Left hindlimb (tissue), 1 donor: Measurements from ENCODE around the gene ACTL7B.
"Not testable (repeated sequence)": the region's sequence is repeated elsewhere in the genome, so short reads cannot be mapped to it uniquely, and the experiment has no call there.

Experiments used
- DNase-seq: peaks from one replicate; pipeline ENCODE4 v3.0.0-alpha.2; 2018

Gene ACTL7B

GRCh38 chr9:108855888-108856287, at the start of gene ACTL7B:
Gene ACTL7B (minus strand): TSS chr9:108855986. CDS start chr9:108855930, 56 bp downstream.
- no peak for DNase-seq

- no peak for DNase-seq
Measured at GRCh38 chr9:108905494-108905893, 49.7 kb upstream of the ACTL7B start.

GRCh38 chr9:108904161-108904560, 48.4 kb upstream of the ACTL7B start:
- DNase-seq: no peak

GRCh38 chr9:108903420-108904103, 47.8 kb upstream of the ACTL7B start:
- DNase-seq: no peak

- no peak for DNase-seq
Measured at GRCh38 chr9:108900176-108900575, 44.4 kb upstream of the ACTL7B start.

- DNase-seq: not testable (repeated sequence)
Measured at GRCh38 chr9:108899023-108899695, 43.4 kb upstream of the ACTL7B start.

GRCh38 chr9:108897324-108898096, 41.7 kb upstream of the ACTL7B start:
- no peak for DNase-seq

GRCh38 chr9:108894225-108894997, 38.6 kb upstream of the ACTL7B start:
- no peak for DNase-seq

- DNase-seq: no peak
Measured at GRCh38 chr9:108889649-108890067, 33.9 kb upstream of the ACTL7B start.

GRCh38 chr9:108886594-108887271, 30.9 kb upstream of the ACTL7B start:
- DNase-seq: not testable (repeated sequence)

GRCh38 chr9:108885643-108886348, 30.0 kb upstream of the ACTL7B start:
- no peak for DNase-seq

GRCh38 chr9:108884701-108885100, 28.9 kb upstream of the ACTL7B start:
- DNase-seq: no peak

GRCh38 chr9:108883085-108883484, 27.3 kb upstream of the ACTL7B start:
- no peak for DNase-seq

GRCh38 chr9:108882052-108882888, 26.5 kb upstream of the ACTL7B start:
- DNase-seq: no peak

GRCh38 chr9:108880738-108881316, 25.0 kb upstream of the ACTL7B start:
- DNase-seq: no peak

GRCh38 chr9:108877524-108877923, 21.7 kb upstream of the ACTL7B start:
- DNase-seq: no peak

GRCh38 chr9:108876425-108876824, 20.6 kb upstream of the ACTL7B start:
- no peak for DNase-seq

- no peak for DNase-seq
Measured at GRCh38 chr9:108874058-108874788, 18.4 kb upstream of the ACTL7B start.

GRCh38 chr9:108869092-108869725, 13.4 kb upstream of the ACTL7B start:
- DNase-seq: no peak
